Measurements from ENCODE around the gene TENM3.

TENM3 gene

GRCh38 chr4:182827954-182828353 is 584.8 kb downstream of the TENM3 start:
- TF ChIP-seq CTCF (IDR thresholded peaks at IDR 0.05; ENCODE audit: low read depth, low read length), result no peak
- H3K4me3 ChIP-seq (ENCODE audit: low read depth, low read length), result no peak overlapping the region

GRCh38 chr4:182828360-182829025 is 585.3 kb downstream of the TENM3 start:
- H3K4me3 ChIP-seq (ENCODE audit: low read depth, low read length), result no peak overlapping the region
- no peak for TF ChIP-seq CTCF (IDR thresholded peaks at IDR 0.05; ENCODE audit: low read depth, low read length)

- TF ChIP-seq CTCF (IDR thresholded peaks at IDR 0.05; ENCODE audit: low read depth, low read length), result no peak
- H3K4me3 ChIP-seq (ENCODE audit: low read depth, low read length), result no peak overlapping the region
These were observed 586.0 kb downstream of the TENM3 start for GRCh38 chr4:182829196-182829595.

- no peak for TF ChIP-seq CTCF (IDR thresholded peaks at IDR 0.05; ENCODE audit: low read depth, low read length)
- H3K4me3 ChIP-seq (ENCODE audit: low read depth, low read length), result no peak overlapping the region
These were observed 588.2 kb downstream of the TENM3 start for GRCh38 chr4:182831376-182831775.

- H3K4me3 ChIP-seq (ENCODE audit: low read depth, low read length), result no peak overlapping the region
- TF ChIP-seq CTCF (IDR thresholded peaks at IDR 0.05; ENCODE audit: low read depth, low read length), result no peak
These were observed 589.3 kb downstream of the TENM3 start for GRCh38 chr4:182832352-182833120.

- TF ChIP-seq CTCF (IDR thresholded peaks at IDR 0.05; ENCODE audit: low read depth, low read length), result no peak
- H3K4me3 ChIP-seq (ENCODE audit: low read depth, low read length), result no peak overlapping the region
These were observed 592.0 kb downstream of the TENM3 start for GRCh38 chr4:182835006-182835740.

- no peak for TF ChIP-seq CTCF (IDR thresholded peaks at IDR 0.05; ENCODE audit: low read depth, low read length)
These were observed 594.6 kb downstream of the TENM3 start for GRCh38 chr4:182837831-182838230.

More at GRCh38 chr4:182837831-182838230, 594.6 kb downstream of the TENM3 start:
- H3K4me3 ChIP-seq (ENCODE audit: low read depth, low read length), result no peak overlapping the region
